PFSK-1 (cell line): Measurements from ENCODE around the gene CIDEA.
A peak's percentile ranks its signal among the peaks of the same experiment; 100 is the strongest.

Source experiments
- FOXP2 ChIP-seq: optimal IDR thresholded peaks from 2 replicates; pipeline ENCODE3; 2011; ENCODE audit warnings: borderline replicate concordance, control low read depth, inconsistent platforms; ENCODE audit not compliant: insufficient read depth; ENCODE audit errors: extremely low read length, extremely low read depth
- POLR2AphosphoS5 ChIP-seq: IDR thresholded peaks from 2 replicates; pipeline ENCODE4 v1.6.1; 2012; ENCODE audit warnings: low read depth, mild to moderate bottlenecking, control low read depth, low read length, moderate library complexity
- REST ChIP-seq, 2 experiments: IDR thresholded peaks; 2 replicates each; pipeline versions ENCODE4 v1.6.1 to v1.8.0; 2011 to 2012; ENCODE audit warnings: low read depth in 2 of 2, low read length in 2 of 2, control low read depth in 1 of 2, inconsistent platforms in 1 of 2, mild to moderate bottlenecking in 1 of 2, moderate library complexity in 1 of 2; ENCODE audit not compliant: insufficient read depth in 1 of 2
- SIN3A ChIP-seq: IDR thresholded peaks from 2 replicates; pipeline ENCODE4 v1.6.1; 2012; ENCODE audit warnings: mild to moderate bottlenecking, low read length, moderate library complexity, borderline replicate concordance; ENCODE audit not compliant: insufficient read depth
- TAF1 ChIP-seq: IDR thresholded peaks from 2 replicates; pipeline ENCODE4 v1.6.1; 2012; ENCODE audit warnings: low read length, control low read depth, borderline replicate concordance; ENCODE audit not compliant: insufficient read depth

CIDEA gene

GRCh38 chr18:12305930-12306629 is 51.9 kb downstream of the CIDEA start:
- TF ChIP-seq REST (IDR thresholded peaks at IDR 0.05; ENCODE audit: insufficient read depth in 1 of 2, low read depth in 2 of 2, low read length in 2 of 2) (no peak), SIN3A (no peak), FOXP2 (no peak), POLR2AphosphoS5 (no peak)

- no peak for TF ChIP-seq REST (IDR thresholded peaks at IDR 0.05; ENCODE audit: insufficient read depth in 1 of 2, low read depth in 2 of 2, low read length in 2 of 2)
- no peak for TF ChIP-seq FOXP2
- TF ChIP-seq POLR2AphosphoS5, result no peak
- no peak for TF ChIP-seq SIN3A
- no peak for TF ChIP-seq TAF1
Measured at GRCh38 chr18:12306752-12307700, 52.9 kb downstream of the CIDEA start.

GRCh38 chr18:12307701-12308385 is 53.7 kb downstream of the CIDEA start, which contains the start of gene TUBB6:
TUBB6 (plus strand) TSS chr18:12308241; CDS start chr18:12308293, 52 bp downstream.
- TF ChIP-seq SIN3A, result no peak
- peak; percentile 84; the same call in 1 of the 2 replicates for TF ChIP-seq TAF1
- TF ChIP-seq FOXP2, result peak; percentile 49
- TF ChIP-seq POLR2AphosphoS5, result peak; percentile 64; the same call in 1 of the 2 replicates

DNA sequence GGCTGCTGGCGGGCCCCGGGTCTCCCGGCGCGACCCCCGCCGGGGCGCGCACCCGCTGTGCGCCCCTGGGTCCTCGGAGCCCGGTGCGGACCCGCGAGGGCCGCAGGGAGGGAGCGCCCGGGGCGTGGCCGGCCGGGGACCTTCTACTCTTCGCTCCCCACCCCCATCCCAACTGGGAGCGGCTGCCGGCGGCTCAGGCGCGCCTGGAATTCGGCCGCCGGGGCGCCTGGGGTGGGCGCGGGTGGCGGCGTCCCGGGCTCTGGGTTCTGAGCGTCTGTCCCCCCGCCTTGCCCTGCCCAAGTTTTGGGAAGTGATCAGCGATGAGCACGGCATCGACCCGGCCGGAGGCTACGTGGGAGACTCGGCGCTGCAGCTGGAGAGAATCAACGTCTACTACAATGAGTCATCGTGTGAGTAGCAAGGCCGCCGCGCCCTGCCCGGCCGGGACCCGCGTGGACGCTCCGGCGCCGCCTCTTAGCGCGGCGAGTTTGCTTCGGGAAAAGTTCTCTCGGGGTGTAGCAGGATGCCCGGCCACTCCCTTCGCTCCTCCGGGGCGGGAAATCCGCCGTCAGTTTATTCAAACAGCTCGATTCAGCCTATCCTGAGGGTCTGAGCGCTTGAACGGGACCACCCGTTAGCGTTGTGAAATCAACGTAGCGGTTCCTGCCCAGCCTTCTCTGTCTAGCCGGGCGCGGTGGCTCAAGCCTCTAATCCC is 54.4 kb downstream of the CIDEA start:
- TF ChIP-seq TAF1 (no peak), POLR2AphosphoS5 (no peak; the same call in 1 of the 2 replicates), FOXP2 (peak; percentile 14), SIN3A (peak; percentile 81; the same call in 1 of the 2 replicates)

GRCh38 chr18:12309683-12310198 is 55.6 kb downstream of the CIDEA start:
- TF ChIP-seq REST (IDR thresholded peaks at IDR 0.05; ENCODE audit: insufficient read depth in 1 of 2, low read depth in 2 of 2, low read length in 2 of 2) (no peak), POLR2AphosphoS5 (no peak), TAF1 (no peak), FOXP2 (no peak), SIN3A (no peak)
